Epidermal melanocyte (primary cell): ENCODE results near the gene BASP1.
"Not testable (repeated sequence)": the region's sequence is repeated elsewhere in the genome, so short reads cannot be mapped to it uniquely, and the experiment has no call there.

ENCODE experiments used
- DNase-seq: peaks from one replicate; pipeline ENCODE4 v3.0.0; 2011; ENCODE audit warnings: low spot score; ENCODE audit not compliant: insufficient read length

BASP1 gene

DNA sequence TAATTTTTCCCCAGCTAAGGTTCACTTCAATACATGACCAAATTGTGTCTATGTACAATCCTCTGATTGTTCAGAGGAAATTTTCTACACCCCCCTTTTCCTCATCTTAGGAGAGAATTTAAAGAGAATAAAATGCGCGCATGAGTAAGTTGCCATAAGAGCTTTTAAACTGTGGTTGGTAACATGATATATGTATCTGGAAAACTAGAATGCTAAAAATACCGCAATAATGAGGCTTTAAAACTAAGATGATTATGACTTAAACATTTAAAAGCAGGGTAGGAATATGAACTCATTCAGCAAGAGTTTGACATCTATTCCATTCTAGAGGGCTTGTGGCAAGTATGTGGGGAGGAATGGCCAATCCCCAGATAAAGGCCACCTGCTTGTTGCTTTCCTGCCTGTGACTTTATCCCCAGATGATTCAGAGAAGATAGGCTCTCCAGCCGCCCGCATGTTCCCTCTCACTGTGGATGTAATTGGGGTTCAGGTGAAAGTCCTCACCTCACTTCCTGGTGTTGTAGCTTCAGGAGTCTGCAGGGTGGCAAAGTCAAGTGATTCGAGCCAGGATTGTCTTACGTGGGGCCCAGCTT lies 26.5 kb upstream of the BASP1 start:
- no peak for DNase-seq

DNA sequence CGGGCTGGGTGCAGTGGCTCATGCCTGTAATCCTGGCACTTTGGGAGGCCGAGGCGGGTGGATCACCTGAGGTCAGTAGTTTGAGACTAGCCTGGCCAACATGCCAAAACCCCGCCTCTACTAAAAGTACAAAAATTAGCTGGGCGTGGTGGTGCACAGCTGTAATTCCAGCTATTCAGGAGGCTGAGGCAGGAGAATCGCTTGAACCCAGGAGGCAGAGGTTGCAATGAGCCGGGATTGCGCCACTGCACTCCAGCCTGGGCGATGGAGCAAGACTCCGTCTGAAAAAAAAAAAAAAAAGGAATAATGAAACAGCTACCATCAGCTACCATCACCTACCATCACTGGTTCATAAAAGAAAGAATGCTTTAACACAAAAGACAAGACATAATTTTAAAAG lies 25.9 kb upstream of the BASP1 start:
- DNase-seq: not testable (repeated sequence)

DNA sequence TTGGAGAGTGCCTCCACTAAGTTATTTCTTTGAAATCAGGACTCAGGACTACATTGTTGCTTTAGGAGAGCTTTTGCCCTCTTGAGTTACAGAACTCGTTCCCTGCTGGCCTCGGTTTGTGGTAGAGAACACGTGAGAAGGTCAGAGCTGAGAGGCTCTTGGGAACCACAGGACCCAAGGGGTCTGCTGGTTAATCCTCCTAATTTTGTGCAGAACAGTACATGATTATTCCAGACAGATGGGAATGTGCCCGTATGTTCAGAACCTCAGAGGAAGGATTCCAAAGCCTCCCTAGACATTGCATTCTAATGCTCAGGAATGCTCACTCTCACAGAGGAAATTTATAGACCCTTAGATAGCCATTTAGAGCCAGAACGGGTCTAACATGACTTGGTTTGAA lies 25.2 kb upstream of the BASP1 start:
- DNase-seq: no peak

DNA sequence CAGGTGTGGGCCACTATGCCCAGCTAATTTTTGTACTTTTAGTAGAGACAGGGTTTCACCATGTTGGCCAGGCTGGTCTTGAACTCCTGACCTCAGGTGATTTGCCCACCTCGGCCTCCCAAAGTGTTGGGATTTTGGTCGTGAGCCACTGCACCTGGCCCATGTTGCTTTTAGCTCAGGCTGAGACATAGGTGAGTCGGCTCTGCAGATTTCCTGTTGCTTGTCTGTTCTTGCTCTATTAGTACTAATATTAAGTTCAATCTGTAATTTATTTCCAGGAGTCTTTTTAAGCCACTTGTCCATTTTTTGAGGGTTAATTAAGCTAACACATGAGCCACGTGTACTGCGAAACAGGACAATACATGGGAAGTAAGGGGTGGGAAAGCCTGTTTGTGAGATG lies 21.4 kb upstream of the BASP1 start:
- no peak for DNase-seq

DNA sequence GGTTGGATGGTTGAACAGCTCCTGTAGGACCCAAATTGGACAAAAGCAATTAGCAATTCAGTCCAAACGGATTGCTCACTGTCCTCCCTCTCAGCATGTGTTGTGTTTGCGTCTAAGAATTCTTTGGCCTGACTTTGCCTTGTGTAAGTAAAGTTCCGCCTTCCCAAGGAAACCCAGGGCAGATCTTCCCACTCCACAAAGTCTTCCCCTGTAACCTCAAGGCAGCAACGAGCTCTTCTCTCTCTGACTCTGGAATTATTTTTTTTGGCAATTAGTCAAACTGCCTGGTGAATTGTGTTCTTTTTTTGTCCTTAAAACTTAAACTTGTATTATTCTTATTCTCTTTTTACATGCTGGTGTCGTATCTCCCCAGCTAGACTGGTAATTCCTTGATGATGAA lies 20.7 kb upstream of the BASP1 start:
- DNase-seq: no peak

DNA sequence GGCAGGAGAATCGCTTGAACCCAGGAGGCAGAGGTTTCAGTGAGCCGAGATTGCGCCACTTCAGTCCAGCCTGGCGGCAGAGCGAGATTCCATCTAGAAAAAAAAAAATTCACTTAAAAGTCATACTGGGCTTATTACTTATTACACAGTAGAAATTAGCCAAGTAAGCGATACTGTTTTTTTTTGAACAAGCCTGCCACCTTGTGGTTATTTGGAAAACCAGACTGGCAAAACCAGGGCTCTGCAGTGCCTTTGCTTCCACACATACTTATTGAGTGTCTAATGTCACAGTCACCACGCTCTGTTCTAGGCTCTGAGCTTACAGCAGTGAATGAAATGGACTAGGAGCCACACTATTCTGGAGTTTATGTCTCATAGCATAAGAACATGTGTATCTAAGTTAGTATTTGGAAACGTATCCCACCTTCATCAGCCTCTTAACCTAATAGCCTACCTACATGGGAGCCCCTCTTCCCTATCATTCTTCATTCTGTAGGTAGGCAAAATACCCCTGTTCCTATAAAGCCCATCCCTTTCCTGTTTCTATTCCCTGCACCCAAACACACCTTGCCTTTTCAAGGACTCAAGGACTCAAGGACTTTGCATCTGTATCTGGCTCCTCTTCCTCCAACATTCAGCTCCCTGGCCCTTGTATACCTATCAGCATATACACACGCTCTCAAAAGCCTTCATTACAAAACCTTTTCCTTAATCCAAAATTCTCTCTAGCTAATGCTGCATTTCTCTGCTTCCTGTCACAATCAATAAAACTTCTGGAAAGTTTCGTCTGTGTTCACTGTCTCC lies 13.9 kb upstream of the BASP1 start:
- peak; percentile 83 for DNase-seq

DNA sequence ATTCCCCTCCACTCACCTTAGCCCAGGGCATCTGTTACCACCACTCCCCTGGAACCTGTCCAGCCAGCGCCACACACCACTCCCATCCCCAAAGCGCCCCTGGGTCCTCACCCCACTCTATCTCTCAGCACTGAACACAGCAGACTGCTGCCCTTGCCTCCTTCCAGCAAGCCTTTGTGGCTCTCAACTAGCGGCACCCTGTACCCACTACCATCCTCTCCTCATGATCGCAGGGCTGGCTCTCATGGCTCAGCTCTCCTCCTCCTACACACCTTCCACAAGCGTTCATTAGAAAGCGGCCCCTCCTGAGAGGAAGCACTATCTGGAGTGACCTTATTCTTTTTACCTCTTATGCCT lies 13.3 kb upstream of the BASP1 start:
- DNase-seq: no peak

DNA sequence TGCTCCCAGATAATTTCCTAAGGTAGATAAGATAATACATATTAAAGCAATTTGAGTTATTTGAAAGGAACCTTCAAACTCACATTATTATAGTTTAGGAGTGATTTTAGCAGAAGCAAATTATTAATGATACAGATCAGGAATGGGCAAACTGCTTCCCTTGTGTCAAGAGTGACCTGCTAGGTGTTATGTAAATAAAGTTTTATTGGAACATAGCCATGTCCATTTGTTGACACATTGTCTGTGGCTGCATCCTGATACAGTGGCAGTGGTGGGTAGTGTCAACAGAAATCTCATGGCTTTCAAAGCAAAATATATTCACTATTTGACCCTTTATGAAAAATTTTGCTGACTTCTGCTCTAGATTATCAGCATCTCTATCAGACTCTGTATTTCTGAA lies 11.4 kb upstream of the BASP1 start:
- DNase-seq: no peak

DNA sequence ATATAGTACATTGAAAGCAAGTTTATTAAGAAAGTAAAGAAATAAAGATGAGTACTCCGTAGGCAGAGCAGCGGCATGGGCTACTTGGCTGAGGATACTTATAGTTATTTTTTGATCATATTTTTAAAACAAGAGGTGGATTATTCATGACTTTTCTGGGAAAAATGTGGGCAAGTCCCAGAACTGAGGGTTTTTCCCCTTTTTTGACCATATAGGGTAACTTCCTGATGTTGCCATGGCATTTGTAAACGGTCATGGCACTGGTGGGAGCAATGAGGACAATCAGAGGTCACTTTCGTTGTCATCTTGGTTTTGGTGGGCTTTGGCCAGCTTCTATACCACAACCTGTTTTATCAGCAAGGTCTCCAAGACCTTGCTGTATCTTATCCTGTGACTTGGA lies 5.2 kb upstream of the BASP1 start:
- DNase-seq: no peak

DNA sequence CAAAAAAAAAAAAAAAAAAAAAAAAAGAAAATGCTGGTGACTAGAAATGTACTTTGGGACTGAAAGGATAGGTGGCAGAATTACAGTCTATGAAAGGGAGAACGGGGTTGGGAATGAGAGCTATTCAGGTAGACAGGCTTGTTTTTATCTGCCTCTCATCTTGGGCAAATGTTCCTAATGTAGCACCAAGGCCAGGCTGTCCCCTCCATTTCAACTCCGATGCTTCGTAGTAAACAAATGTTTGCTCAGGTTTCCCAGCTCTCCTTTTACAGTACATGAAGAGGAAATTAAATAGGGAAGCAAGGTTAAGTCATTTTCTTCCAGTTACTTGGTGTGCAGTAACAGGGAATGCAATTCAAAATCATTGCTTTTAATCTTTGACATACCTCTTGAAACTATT lies 4.4 kb upstream of the BASP1 start:
- DNase-seq: no peak

DNA sequence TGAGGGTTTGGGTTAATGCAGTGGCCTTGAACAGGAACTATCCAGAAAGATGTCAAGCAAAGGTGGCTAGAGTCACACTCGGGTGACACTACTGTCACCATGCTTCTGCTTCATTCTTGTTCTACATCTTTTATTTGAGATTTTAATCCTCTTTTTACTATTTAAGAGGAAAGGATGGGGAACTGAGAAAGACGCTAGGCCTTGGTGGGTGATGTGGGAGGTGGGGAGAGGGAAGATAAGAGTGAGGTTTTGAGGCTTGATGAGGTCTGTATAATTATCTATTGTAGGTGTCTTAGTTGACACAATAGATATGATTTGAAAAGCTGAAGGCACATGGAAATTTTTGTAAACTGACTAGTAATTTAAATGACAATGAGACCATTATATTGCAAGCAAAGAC lies 3.5 kb upstream of the BASP1 start:
- DNase-seq: no peak

DNA sequence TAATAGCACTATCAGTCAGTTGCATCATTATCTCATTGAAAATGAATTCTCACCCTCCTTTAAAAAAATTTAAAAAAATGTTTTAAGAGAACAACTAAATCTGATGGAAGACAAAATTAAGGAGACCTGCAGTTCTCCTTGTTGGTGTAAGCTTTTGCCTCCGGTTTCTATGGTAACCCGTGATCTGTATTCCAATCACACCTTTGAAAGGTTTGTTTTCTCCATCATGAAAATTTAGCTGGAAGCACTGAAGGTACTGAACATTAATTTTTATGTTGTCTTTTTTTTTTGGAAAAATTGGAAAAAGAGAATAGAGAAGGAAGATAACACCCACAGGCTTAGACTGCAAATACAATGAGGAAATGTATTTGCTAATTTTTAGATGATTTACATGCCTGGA lies 2.5 kb upstream of the BASP1 start:
- DNase-seq: no peak

DNA sequence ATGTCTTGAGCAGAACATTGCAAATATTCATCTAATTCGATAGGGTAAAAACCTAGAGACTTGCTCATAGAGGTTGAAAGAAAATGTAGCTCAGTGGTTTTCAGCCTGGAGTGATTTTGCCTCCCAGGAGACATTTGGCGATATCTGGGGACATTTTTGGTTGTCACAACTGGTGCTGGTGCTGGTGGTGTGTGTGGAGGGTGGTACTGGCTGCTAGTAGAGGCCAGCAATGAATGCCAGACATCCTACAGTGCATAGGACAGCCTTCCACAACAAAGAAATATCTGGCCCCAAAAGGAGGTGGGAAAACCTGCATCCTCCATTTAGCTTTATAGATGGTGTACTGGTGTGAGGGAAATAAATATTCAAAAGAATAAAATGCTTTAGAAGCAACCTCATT lies 2.1 kb upstream of the BASP1 start:
- DNase-seq: no peak

DNA sequence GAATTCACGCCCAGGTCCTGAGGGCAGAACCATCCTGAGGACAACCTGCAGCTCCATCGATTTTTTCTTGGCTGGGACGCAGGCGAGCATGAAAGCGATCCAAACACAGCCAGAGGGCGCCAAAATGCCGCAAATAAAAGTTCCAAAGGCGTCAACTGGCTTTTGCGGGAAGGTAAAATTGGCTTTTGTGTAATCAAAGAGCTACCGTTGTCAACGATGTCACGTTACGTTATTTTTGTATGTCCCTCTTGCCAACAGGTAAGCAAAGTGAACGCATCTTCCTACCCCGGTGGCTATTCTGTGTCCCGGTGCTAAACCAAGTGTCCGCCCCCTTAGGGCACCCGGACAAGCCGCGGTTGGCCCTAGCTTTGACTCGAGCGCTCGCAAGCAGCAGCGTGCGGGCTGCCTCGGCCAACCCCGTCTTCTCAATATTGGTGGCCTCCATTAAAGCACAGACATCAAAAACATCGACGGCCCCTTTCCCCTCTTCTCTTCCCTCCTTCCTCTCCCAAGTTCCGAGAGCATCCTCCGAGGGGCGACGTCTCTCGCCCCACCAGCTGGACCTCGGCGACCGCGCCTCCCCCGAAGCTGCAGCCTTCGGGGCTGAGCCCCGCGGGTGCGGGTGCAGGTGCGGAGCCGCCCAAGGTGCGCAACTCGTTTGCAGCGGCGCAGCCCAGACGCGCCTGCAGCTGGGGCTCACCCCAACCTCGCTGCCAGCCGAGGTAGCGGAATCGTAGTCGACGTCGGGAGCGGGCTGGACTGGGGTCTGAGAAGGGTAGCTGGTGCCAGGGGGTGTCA lies 1.1 kb upstream of the BASP1 start:
- peak; percentile 27 for DNase-seq

DNA sequence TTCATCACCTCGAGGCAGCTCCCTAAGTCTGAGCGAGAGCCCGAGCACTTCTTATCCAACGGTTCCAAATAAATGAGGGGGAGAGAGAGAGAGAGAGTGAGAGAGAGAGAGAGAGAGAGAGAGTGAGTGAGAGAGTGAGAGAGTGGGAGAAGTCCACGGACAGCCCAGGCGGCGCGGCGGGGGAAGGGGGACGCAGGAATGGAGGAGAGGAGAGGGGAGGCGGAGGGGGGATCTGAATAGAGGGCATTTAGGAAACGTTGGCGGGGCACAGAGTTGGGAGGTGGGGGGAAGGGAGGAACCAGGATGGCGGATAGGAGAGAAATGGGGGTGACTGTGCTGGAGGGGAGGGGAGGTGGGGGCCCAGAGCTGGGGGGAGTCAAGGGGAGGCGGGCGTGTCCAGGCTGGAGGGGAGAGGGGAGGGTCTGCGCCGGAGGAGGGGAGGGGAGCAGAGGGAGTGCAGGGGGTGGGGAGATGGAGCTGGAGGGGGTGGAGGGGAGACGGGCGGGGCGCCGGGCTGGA lies 398 bp upstream of the BASP1 start:
- no peak for DNase-seq

DNA sequence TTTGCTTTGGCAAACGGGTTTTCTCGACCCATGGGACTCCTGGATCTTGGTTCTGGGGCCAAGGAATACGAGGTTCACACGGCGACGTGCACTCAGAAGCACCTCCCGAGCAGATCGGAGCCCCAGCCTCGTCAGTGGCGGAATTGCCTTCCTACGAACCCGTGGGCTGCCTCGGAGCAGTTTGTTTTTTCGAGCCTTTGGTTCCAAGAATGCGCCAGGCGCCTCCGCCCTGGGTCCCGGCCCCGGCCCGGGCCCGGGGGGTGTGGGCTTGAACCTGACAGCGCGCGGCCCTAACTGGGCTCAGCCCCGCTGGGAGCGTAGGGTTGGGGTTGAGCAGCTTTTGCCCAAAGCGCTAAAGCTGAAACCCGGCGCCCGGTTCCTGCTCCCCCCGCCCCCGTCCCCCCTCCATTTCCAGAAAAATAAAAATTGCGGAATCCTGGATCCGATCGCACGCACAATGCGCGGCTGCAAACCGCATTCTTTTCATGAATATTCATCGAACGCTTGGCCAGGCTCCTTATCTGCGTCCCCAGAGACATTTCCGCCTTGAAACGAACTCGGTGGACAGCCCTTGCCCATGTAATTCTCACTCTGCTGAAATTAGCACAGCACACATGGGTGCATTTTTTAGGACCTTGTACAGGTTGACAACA lies 1.0 kb downstream of the BASP1 start:
- no peak for DNase-seq

DNA sequence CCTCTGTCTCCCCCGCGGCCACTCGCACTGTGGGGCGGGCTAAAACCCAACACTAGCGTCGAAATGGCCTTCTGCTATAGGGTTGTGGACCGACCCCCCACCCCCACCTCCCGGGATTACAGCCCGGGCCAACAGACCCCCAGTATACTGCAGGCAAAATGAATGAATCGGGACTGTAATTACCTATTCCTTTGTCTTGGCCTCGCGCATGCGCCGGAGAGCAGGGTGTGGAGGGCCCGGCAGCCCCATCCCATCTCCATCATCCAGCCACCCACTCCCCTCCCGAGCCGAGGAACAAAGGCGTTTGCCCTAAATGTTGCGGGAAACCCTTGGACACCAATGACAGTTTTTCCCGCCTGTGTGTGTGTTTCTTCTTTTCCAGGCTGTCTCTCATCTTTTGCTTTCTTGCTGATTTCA lies 1.6 kb downstream of the BASP1 start:
- no peak for DNase-seq

DNA sequence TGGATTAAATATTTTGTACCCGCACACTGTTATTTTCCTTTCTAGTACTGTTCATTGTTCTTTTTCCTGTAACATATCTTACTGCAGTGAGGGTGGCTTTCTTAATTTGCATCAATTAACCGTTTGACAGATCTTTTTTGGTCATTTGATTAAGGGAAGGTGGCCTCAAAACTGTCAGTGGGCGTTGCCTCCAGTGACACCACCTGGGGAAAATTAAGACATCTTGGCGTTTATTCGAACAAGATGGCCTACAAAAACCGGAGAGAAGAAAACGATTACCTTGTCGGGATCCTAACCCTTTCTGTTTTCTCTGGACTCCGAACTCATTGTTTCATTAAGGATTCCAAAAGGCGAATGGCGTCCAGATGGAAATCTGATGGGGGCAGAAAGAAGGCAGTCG lies 2.0 kb downstream of the BASP1 start:
- DNase-seq: no peak

DNA sequence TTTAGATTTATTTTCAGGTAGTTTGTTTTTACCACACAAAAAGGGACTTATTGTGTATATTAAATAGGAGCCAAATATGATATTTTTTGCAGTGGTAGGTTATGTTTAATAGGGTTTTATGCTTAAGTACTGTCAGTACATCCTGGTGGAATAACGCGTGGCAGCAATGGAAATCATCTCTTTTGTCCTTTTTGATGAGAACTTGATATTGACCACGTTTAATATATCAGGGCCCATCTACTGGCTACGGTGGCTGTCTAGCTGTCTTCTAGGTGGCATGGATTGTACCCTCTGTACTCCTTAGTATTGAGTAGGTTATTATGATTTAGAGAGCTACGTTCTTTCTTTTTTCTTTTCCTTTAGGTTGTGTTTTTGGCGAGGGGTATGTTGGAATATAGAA lies 2.6 kb downstream of the BASP1 start:
- no peak for DNase-seq

DNA sequence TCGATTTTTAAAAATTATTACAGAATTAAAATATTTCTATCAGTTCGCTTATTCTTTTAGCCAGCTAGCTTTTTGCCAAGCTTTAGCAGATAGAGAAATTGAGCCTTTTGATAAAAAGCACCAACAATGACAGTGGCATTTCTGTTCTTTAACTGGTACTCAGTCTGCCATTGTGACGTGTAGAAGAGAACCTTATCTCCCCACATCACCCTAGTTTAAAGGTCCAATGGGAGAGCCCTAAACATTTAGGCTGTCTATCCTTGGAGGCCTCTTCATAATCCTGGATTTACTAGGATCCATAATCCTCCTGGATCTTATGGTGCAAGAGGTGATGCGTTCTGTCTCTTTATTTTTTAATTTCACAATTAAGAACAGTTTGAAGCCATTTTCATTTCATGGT lies 3.0 kb downstream of the BASP1 start:
- no peak for DNase-seq

DNA sequence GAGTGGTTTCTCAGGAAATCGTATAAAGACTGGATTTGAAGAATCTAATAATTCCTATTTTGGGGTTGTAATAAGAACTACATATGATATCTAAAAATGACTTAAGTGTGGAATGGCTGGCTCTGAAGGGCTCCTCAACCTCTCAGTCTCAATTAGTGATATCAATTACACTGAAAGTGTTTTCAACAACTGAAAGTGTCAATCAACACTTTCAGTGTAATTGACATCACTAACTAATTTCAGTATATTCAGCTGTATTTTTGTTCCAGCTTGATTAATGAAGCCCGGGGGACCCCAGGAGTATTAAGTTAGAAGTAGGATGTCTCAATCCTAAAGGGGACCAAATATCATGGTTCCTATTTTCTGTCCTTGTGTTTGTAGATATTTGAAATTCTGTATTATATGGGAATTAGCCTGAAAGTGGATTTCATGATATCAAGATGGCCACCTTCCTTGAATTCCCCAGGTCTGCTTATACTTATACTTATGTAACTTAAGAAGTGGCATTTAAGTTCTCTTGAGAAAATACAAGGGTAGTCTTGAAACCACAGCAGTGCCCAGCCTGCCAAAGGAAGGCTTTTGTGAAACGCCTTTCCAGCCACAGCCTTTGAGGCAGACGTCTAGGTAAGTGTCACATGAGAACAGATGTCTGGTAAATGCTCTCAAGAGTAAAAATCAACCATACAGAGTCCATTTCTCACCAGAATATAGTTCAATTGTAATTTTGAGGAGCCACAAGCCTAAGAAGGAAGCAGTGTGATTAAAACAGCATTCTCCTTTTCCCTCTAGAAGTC lies 4.6 kb downstream of the BASP1 start:
- DNase-seq: no peak
